ENCODE results near the gene CYP1B1. TPM values are rescaled to one million over a fixed set of nuclear protein-coding genes. Genes with fewer than 3 reads are reported as not detected.

CYP1B1 gene
- total and polyA plus RNA-seq, 10 donors, result 17.7 to 121 (median 58.1) TPM

- 80 to 89% (median 82%) methylated on average over 9 of the region's 9 CpGs for WGBS, 5 donors
- no peak for DNase-seq
- Histone ChIP-seq H3K27me3 (replicated peaks in 1 of 7) (peaks cover 0 to 37% (median 10%) of the 10 kb centered on the region in 7 donors), H3K9me3 (peaks cover 0 to 7% (median 0%) of the 10 kb centered on the region in 8 donors), H3K4me3 (no peak overlapping the region), H3K4me1 (peaks cover 0 to 14% (median 9%) of the 10 kb centered on the region in 6 donors), H3K27ac (no peak overlapping the region), H3K36me3 (no peaks in the 10 kb centered on the region)
- intact Hi-C loops (cut with DNase I; ENCODE audit: low total_unique reads), result no loop called here
- TF ChIP-seq CTCF (IDR thresholded peaks at IDR 0.05 in 8 of 11, conservative IDR thresholded peaks at IDR 0.05 in 3 of 11) (no peak), POLR2AphosphoS5 (IDR thresholded peaks at IDR 0.05) (no peak), POLR2A (IDR thresholded peaks at IDR 0.05) (no peak)
Observed at GRCh38 chr2:38039121-38039910, 36.6 kb downstream of the CYP1B1 start.

GRCh38 chr2:38038682-38039081 is 37.3 kb downstream of the CYP1B1 start:
- Histone ChIP-seq H3K36me3 (no peaks in the 10 kb centered on the region), H3K27me3 (replicated peaks in 1 of 7) (peaks cover 0 to 37% (median 10%) of the 10 kb centered on the region in 7 donors), H3K4me3 (peak overlapping the region in 3 of 8 donors; percentile 3 to 38 (median 26)), H3K9me3 (peaks cover 0 to 7% (median 0%) of the 10 kb centered on the region in 8 donors), H3K27ac (peak overlapping the region in 5 of 8 donors; percentile 38 to 67 (median 58)), H3K4me1 (peaks cover 0 to 14% (median 9%) of the 10 kb centered on the region in 6 donors)
- intact Hi-C loops (cut with DNase I; ENCODE audit: low total_unique reads), result no loop called here
- no peak for DNase-seq
- TF ChIP-seq POLR2AphosphoS5 (IDR thresholded peaks at IDR 0.05), result no peak
- TF ChIP-seq POLR2A (IDR thresholded peaks at IDR 0.05), result no peak
- TF ChIP-seq CTCF (IDR thresholded peaks at IDR 0.05 in 8 of 11, conservative IDR thresholded peaks at IDR 0.05 in 3 of 11), result no peak
- WGBS, 5 donors, result 74 to 88% (median 79%) methylated on average over 5 of the region's 5 CpGs

GRCh38 chr2:38037757-38038621 is 38.0 kb downstream of the CYP1B1 start:
- intact Hi-C loops (cut with DNase I; ENCODE audit: low total_unique reads), result no loop called here
- TF ChIP-seq POLR2A (IDR thresholded peaks at IDR 0.05) (no peak), CTCF (IDR thresholded peaks at IDR 0.05 in 8 of 11, conservative IDR thresholded peaks at IDR 0.05 in 3 of 11) (peak in 3 of 11 experiments; percentile 16 to 36 (median 35)), POLR2AphosphoS5 (IDR thresholded peaks at IDR 0.05) (peak in 2 of 3 donors; percentile 35 to 46)
- Histone ChIP-seq H3K27ac (peak overlapping the region in 6 of 8 donors; percentile 38 to 67 (median 60)), H3K36me3 (no peaks in the 10 kb centered on the region), H3K4me3 (peak overlapping the region in 5 of 8 donors; percentile 3 to 38 (median 15)), H3K9me3 (peaks cover 0 to 7% (median 0%) of the 10 kb centered on the region in 8 donors), H3K4me1 (peaks cover 0 to 14% (median 9%) of the 10 kb centered on the region in 6 donors), H3K27me3 (replicated peaks in 1 of 7) (peaks cover 0 to 37% (median 10%) of the 10 kb centered on the region in 7 donors)
- no peak for DNase-seq
- WGBS, 5 donors, result 15 to 21% (median 17%) methylated on average over 37 to 38 of the region's 38 CpGs

All from spleen (tissue), 11 donors.